ENCODE results near the gene DIAPH3. TPM values are rescaled to one million over a fixed set of nuclear protein-coding genes. Genes with fewer than 3 reads are reported as not detected.

Gene DIAPH3
- total RNA-seq, 4 donors from 2014 or later = 0.27 to 3.9 (median 2.1) TPM

- DNase-seq (ENCODE audit: low spot score in 2 of 2) = no peak
- TF ChIP-seq POLR2A (IDR thresholded peaks at IDR 0.05) = no peak
- TF ChIP-seq CTCF (IDR thresholded peaks at IDR 0.05) = no peak
- 89 to 98% methylated on average over 6 of the region's 6 CpGs for WGBS, 2 donors
- H3K4me3 ChIP-seq (ENCODE audit: low read depth, poor library complexity, severe bottlenecking) = no peak overlapping the region
- intact Hi-C loops (cut with DNase I; ENCODE audit: low total_unique reads) = no loop called here
Measured at GRCh38 chr13:59996461-59996980, 167.2 kb downstream of the DIAPH3 start.

- 98 to 100% methylated on average over 2 of the region's 2 CpGs for WGBS, 2 donors
Measured at GRCh38 chr13:59991395-59991794, 172.3 kb downstream of the DIAPH3 start.

GRCh38 chr13:59982631-59983382 lies 180.9 kb downstream of the DIAPH3 start:
- WGBS, 2 donors = 73 to 83% methylated on average over 7 of the region's 7 CpGs
- intact Hi-C loops (cut with DNase I; ENCODE audit: low total_unique reads) = no loop called here

More at GRCh38 chr13:59991395-59991794, 172.3 kb downstream of the DIAPH3 start:
- intact Hi-C loops (cut with DNase I; ENCODE audit: low total_unique reads) = no loop called here
- DNase-seq (ENCODE audit: low spot score in 2 of 2) = no peak
- TF ChIP-seq CTCF (IDR thresholded peaks at IDR 0.05) (no peak), POLR2A (IDR thresholded peaks at IDR 0.05) (no peak)
- H3K4me3 ChIP-seq (ENCODE audit: low read depth, poor library complexity, severe bottlenecking) = no peak overlapping the region

GRCh38 chr13:59979589-59979988 lies 184.1 kb downstream of the DIAPH3 start:
- no peak for DNase-seq (ENCODE audit: low spot score in 2 of 2)
- intact Hi-C loops (cut with DNase I; ENCODE audit: low total_unique reads) = loop anchor here (5.0 kb wide), 1 partner anchor 1823 kb away; no protein-coding TSS in a partner anchor
- no peak overlapping the region for H3K4me3 ChIP-seq (ENCODE audit: low read depth, poor library complexity, severe bottlenecking)
- WGBS, 2 donors = 84 to 88% methylated on average over 2 of the region's 2 CpGs
- TF ChIP-seq POLR2A (IDR thresholded peaks at IDR 0.05) (no peak), CTCF (IDR thresholded peaks at IDR 0.05) (no peak)

More at GRCh38 chr13:59982631-59983382, 180.9 kb downstream of the DIAPH3 start:
- H3K4me3 ChIP-seq (ENCODE audit: low read depth, poor library complexity, severe bottlenecking) = no peak overlapping the region
- DNase-seq (ENCODE audit: low spot score in 2 of 2) = no peak
- TF ChIP-seq CTCF (IDR thresholded peaks at IDR 0.05) (no peak), POLR2A (IDR thresholded peaks at IDR 0.05) (no peak)

GRCh38 chr13:59978862-59979261 lies 184.9 kb downstream of the DIAPH3 start:
- no peak overlapping the region for H3K4me3 ChIP-seq (ENCODE audit: low read depth, poor library complexity, severe bottlenecking)
- no peak for DNase-seq (ENCODE audit: low spot score in 2 of 2)
- TF ChIP-seq POLR2A (IDR thresholded peaks at IDR 0.05) (no peak), CTCF (IDR thresholded peaks at IDR 0.05) (no peak)
- intact Hi-C loops (cut with DNase I; ENCODE audit: low total_unique reads) = loop anchor here (5.0 kb wide), 1 partner anchor 1823 kb away; no protein-coding TSS in a partner anchor

All from lower leg skin (tissue), 4 donors.